Measurements from ENCODE around the gene HELQ. TPM values are rescaled to one million over a fixed set of nuclear protein-coding genes. Genes with fewer than 3 reads are reported as not detected.

HELQ gene
- total and polyA plus RNA-seq, 2 of the 4 experiments (the other 2 are of a cell fraction), result 8.8 to 9.1 TPM

GRCh38 chr4:83408908-83409307 lies 46.7 kb downstream of the HELQ start:
- no peak overlapping the region for H3K9ac ChIP-seq (ENCODE audit: low read depth, low read length)
- CTCF ChIA-PET, result no interaction called here
- H2BK5ac ChIP-seq (ENCODE audit: low read depth, low read length, poor library complexity, severe bottlenecking), result no peak overlapping the region
- no peak overlapping the region for H2AFZ ChIP-seq (replicated peaks; ENCODE audit: low read length, poor library complexity)
- WGBS, 2 experiments (ENCODE audit: extremely low coverage in 2 of 2, insufficient read length in 1 of 2), result no CpG with 5 or more reads among the region's 1 CpG
- no peaks in the 10 kb centered on the region for H3K4me1 ChIP-seq (ENCODE audit: control insufficient read depth, insufficient read depth, low read length)
- no peak overlapping the region for H3K56ac ChIP-seq (ENCODE audit: extremely low read depth, insufficient read depth, low read length)
- H2BK20ac ChIP-seq (ENCODE audit: low read depth, low read length), result no peak overlapping the region
- in situ Hi-C loops (cut with MboI; ENCODE audit: low sequenced_read_pairs), result no loop called here
- no TSS peak for BruUV-seq (replicated peaks)
- H2BK15ac ChIP-seq (ENCODE audit: low read depth, low read length), result no peak overlapping the region
- no peak overlapping the region for H4K91ac ChIP-seq (ENCODE audit: insufficient read depth, low read depth, low read length)
- H3K14ac ChIP-seq (replicated peaks; ENCODE audit: low read depth, low read length), result no peak overlapping the region
- H3K9me3 ChIP-seq (ENCODE audit: control insufficient read depth, insufficient read depth, low read length), result no peaks in the 10 kb centered on the region
- H3K36me3 ChIP-seq (ENCODE audit: control insufficient read depth, insufficient read depth, low read length), result no peaks in the 10 kb centered on the region
- H3K4ac ChIP-seq (ENCODE audit: low read depth, low read length), result no peak overlapping the region
- H3K9me1 ChIP-seq (ENCODE audit: insufficient read depth, low read length), result no peaks in the 10 kb centered on the region; the same call in 1 of the 2 replicates
- H2AK9ac ChIP-seq (replicated peaks; ENCODE audit: low read depth, low read length, poor library complexity), result no peak overlapping the region
- no peaks in the 10 kb centered on the region for H3K79me1 ChIP-seq (ENCODE audit: low read depth in 1 of 2, low read length in 2 of 2)
- no peak overlapping the region for H3K27ac ChIP-seq (ENCODE audit: insufficient read depth, low read length)
- dilution Hi-C loops (cut with HindIII; ENCODE audit: low sequenced_read_pairs, unreplicated experiment), result no loop called here
- intact Hi-C loops (cut with micrococcal nuclease), result no loop called here
- no peaks in the 10 kb centered on the region for H3K27me3 ChIP-seq (ENCODE audit: control insufficient read depth, insufficient read depth, low read length)
- H2BK120ac ChIP-seq (ENCODE audit: low read depth, low read length), result no peak overlapping the region
- no peak overlapping the region for H3K23ac ChIP-seq (ENCODE audit: low read depth, low read length)
- POLR2A ChIA-PET (ENCODE audit: unreplicated experiment), result no interaction called here
- H2AK5ac ChIP-seq (ENCODE audit: low read depth, low read length), result no peak overlapping the region
- no peaks in the 10 kb centered on the region for H4K20me1 ChIP-seq (ENCODE audit: insufficient read depth, low read length)
- TF ChIP-seq MXI1 (IDR thresholded peaks at IDR 0.05; ENCODE audit: borderline replicate concordance, low read depth, low read length) (no peak), MAZ (IDR thresholded peaks at IDR 0.05; ENCODE audit: borderline replicate concordance, low read depth, low read length) (no peak), BHLHE40 (IDR thresholded peaks at IDR 0.05; ENCODE audit: low read depth, low read length) (no peak), NFE2L2 (IDR thresholded peaks at IDR 0.05; ENCODE audit: low read depth, low read length) (no peak), MAFK (IDR thresholded peaks at IDR 0.05; ENCODE audit: low read depth, low read length) (no peak), SMC3 (IDR thresholded peaks at IDR 0.05; ENCODE audit: low read depth, low read length) (no peak), POLR2A (IDR thresholded peaks at IDR 0.05; ENCODE audit: low read depth, low read length) (no peak), RAD21 (IDR thresholded peaks at IDR 0.05; ENCODE audit: low read length) (no peak), USF2 (IDR thresholded peaks at IDR 0.05; ENCODE audit: low read depth, low read length) (no peak), RCOR1 (IDR thresholded peaks at IDR 0.05; ENCODE audit: insufficient replicate concordance, low read length) (no peak), FOS (IDR thresholded peaks at IDR 0.05; ENCODE audit: low read depth, low read length) (no peak), CTCF (conservative IDR thresholded peaks at IDR 0.05; ENCODE audit: low read depth, low read length) (no peak), CHD1 (IDR thresholded peaks at IDR 0.05; ENCODE audit: low read depth, low read length) (no peak), ELK1 (IDR thresholded peaks at IDR 0.05; ENCODE audit: borderline replicate concordance, low read depth, low read length) (no peak), RFX5 (IDR thresholded peaks at IDR 0.05; ENCODE audit: low read depth, low read length) (no peak), CEBPB (IDR thresholded peaks at IDR 0.05; ENCODE audit: low read depth, low read length) (no peak)
- no peak overlapping the region for H4K5ac ChIP-seq (ENCODE audit: low read depth, low read length)
- no peak overlapping the region for H4K8ac ChIP-seq (ENCODE audit: low read depth in 2 of 2, low read length in 2 of 2)
- no peak overlapping the region for H3K18ac ChIP-seq (ENCODE audit: low read depth, low read length)
- ATAC-seq (ENCODE audit: low read depth) (no peak), DNase-seq (no peak)
- no peak overlapping the region for H3K4me3 ChIP-seq (ENCODE audit: insufficient read depth, low read depth, low read length)
- no peak overlapping the region for H3K4me2 ChIP-seq (ENCODE audit: low read depth, low read length)

Data from IMR-90 (cell line).